GM21619 (cell line): ENCODE measurements around the gene CDC42EP5.

Experiments
- ATAC-seq: cut with Tn5 transposase; IDR thresholded peaks from one replicate; pipeline ENCODE4 v1.9.1; 2021; ENCODE audit not compliant: unreplicated experiment

The CDC42EP5 gene

GRCh38 chr19:54462655-54463530, 10.2 kb downstream of the CDC42EP5 start:
- peak; percentile 14 for ATAC-seq

GRCh38 chr19:54462047-54462654, 10.9 kb downstream of the CDC42EP5 start:
- no peak for ATAC-seq

- ATAC-seq, result no peak
Measured at GRCh38 chr19:54461613-54462012, 11.5 kb downstream of the CDC42EP5 start.

GRCh38 chr19:54461210-54461609, 11.9 kb downstream of the CDC42EP5 start:
- ATAC-seq, result no peak

GRCh38 chr19:54460230-54461005, 12.7 kb downstream of the CDC42EP5 start:
- no peak for ATAC-seq

GRCh38 chr19:54459282-54460229, 13.5 kb downstream of the CDC42EP5 start:
- no peak for ATAC-seq

- no peak for ATAC-seq
Measured at GRCh38 chr19:54458648-54459281, 14.3 kb downstream of the CDC42EP5 start.

- ATAC-seq, result no peak
Measured at GRCh38 chr19:54457773-54458647, 15.1 kb downstream of the CDC42EP5 start.

- ATAC-seq, result no peak
Measured at GRCh38 chr19:54456423-54457373, 16.4 kb downstream of the CDC42EP5 start.

- ATAC-seq, result no peak
Measured at GRCh38 chr19:54455786-54456422, 17.2 kb downstream of the CDC42EP5 start.

- ATAC-seq, result no peak
Measured at GRCh38 chr19:54454781-54455675, 18.1 kb downstream of the CDC42EP5 start.

GRCh38 chr19:54453921-54454780, 18.9 kb downstream of the CDC42EP5 start:
- ATAC-seq, result no peak

- ATAC-seq, result no peak
Measured at GRCh38 chr19:54452626-54453025, 20.5 kb downstream of the CDC42EP5 start.

GRCh38 chr19:54451997-54452396, 21.1 kb downstream of the CDC42EP5 start:
- no peak for ATAC-seq

GRCh38 chr19:54451331-54451871, 21.7 kb downstream of the CDC42EP5 start:
- ATAC-seq, result no peak
